Measurements from ENCODE around the gene CTNND2. TPM values are rescaled to one million over a fixed set of nuclear protein-coding genes. Genes with fewer than 3 reads are reported as not detected.

Gene CTNND2
- total RNA-seq, 3 donors from 2014 or later (not counting 1 experiment from before 2014, with no cell fraction given), result not detected

DNA sequence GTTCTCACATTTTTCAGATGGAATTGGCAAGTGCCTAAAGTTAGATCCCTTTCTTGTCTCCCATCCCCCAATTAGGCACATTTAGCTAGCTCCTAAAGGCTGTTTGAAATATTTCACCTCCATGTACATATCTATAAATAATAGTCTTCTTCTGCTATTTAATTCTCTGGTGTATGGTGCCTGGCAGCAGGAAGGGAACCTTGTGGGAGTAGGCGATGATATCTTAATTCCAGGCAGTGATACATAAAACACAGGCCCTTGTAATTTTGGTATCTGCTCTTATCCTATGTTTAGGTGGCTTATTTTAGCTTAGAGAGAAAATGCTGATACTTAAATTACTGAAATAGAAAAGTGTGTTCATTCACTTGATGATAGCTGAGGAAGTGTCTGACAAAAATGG, 880.3 kb downstream of the CTNND2 start:
- no peaks in the 10 kb centered on the region for H3K9me3 Mint-ChIP-seq
- no peak overlapping the region for H3K27ac Mint-ChIP-seq
- H3K27me3 Mint-ChIP-seq (ENCODE audit: low read depth in 2 of 2), result peaks cover 0 to 9% of the 10 kb centered on the region in 2 donors
- TF ChIP-seq, protein P1, sequence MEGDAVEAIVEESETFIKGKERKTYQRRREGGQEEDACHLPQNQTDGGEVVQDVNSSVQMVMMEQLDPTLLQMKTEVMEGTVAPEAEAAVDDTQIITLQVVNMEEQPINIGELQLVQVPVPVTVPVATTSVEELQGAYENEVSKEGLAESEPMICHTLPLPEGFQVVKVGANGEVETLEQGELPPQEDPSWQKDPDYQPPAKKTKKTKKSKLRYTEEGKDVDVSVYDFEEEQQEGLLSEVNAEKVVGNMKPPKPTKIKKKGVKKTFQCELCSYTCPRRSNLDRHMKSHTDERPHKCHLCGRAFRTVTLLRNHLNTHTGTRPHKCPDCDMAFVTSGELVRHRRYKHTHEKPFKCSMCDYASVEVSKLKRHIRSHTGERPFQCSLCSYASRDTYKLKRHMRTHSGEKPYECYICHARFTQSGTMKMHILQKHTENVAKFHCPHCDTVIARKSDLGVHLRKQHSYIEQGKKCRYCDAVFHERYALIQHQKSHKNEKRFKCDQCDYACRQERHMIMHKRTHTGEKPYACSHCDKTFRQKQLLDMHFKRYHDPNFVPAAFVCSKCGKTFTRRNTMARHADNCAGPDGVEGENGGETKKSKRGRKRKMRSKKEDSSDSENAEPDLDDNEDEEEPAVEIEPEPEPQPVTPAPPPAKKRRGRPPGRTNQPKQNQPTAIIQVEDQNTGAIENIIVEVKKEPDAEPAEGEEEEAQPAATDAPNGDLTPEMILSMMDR (IDR thresholded peaks at IDR 0.05), result no peak
- 88% methylated on average over 1 of the region's 1 CpG for whole genome bisulfite sequencing (ENCODE audit: insufficient coverage)
- H3K27me3 ChIP-seq (ENCODE audit: control insufficient read depth, insufficient read depth, low read length), result no peaks in the 10 kb centered on the region
- no peak overlapping the region for H3K4me3 ChIP-seq (ENCODE audit: low read length)
- no peaks in the 10 kb centered on the region for H3K4me1 Mint-ChIP-seq
- no peak overlapping the region for H3K4me3 Mint-ChIP-seq
- intact Hi-C loops (cut with micrococcal nuclease), result no loop called here
- H3K9me3 ChIP-seq (ENCODE audit: control insufficient read depth, insufficient read depth, low read length), result no peaks in the 10 kb centered on the region
- DNase-seq (no peak), ATAC-seq (no peak)
- no peaks in the 10 kb centered on the region for H3K36me3 Mint-ChIP-seq
- no peaks in the 10 kb centered on the region for H3K36me3 ChIP-seq (ENCODE audit: control insufficient read depth, insufficient read depth, low read length)
- no peaks in the 10 kb centered on the region for H3K4me1 ChIP-seq (ENCODE audit: control insufficient read depth, insufficient read depth, low read length)
- H3K27ac ChIP-seq (ENCODE audit: low read length), result no peak overlapping the region

DNA sequence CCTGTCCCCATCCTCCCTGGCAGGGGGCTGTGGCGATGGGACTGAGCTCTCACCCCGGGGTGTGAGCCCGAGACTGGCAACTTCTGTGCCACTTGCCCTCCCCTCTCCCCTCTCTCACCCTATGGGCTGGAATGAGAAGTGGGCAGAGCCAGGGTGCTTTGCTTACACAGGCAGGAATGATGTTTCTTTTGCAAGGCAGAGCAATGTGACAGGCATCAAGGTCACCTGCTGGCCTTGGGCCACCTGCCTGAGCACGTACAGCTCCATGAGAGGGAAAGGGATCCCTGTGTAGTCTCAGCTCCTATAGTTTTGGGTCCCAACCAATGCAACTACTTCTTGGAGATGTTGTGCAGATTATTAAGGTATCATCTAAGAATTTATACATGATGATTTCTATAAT, 890.5 kb downstream of the CTNND2 start:
- ATAC-seq, result no peak
- H3K27me3 ChIP-seq (ENCODE audit: control insufficient read depth, insufficient read depth, low read length), result no peaks in the 10 kb centered on the region
- H3K36me3 ChIP-seq (ENCODE audit: control insufficient read depth, insufficient read depth, low read length), result no peaks in the 10 kb centered on the region
- no peaks in the 10 kb centered on the region for H3K36me3 Mint-ChIP-seq
- no peak overlapping the region for H3K4me3 Mint-ChIP-seq
- TF ChIP-seq, protein P1 (IDR thresholded peaks at IDR 0.05), result no peak
- H3K27me3 Mint-ChIP-seq (ENCODE audit: low read depth in 2 of 2), result peaks cover 6 to 13% of the 10 kb centered on the region in 2 donors
- H3K9me3 Mint-ChIP-seq, result no peaks in the 10 kb centered on the region
- no peaks in the 10 kb centered on the region for H3K9me3 ChIP-seq (ENCODE audit: control insufficient read depth, insufficient read depth, low read length)
- intact Hi-C loops (cut with micrococcal nuclease), result no loop called here
- no peaks in the 10 kb centered on the region for H3K4me1 Mint-ChIP-seq
- no peak for DNase-seq
- H3K4me1 ChIP-seq (ENCODE audit: control insufficient read depth, insufficient read depth, low read length), result no peaks in the 10 kb centered on the region
- no peak overlapping the region for H3K4me3 ChIP-seq (ENCODE audit: low read length)
- no peak overlapping the region for H3K27ac Mint-ChIP-seq
- WGBS (ENCODE audit: insufficient coverage), result 82% methylated on average over 4 of the region's 4 CpGs
- H3K27ac ChIP-seq (ENCODE audit: low read length), result no peak overlapping the region

DNA sequence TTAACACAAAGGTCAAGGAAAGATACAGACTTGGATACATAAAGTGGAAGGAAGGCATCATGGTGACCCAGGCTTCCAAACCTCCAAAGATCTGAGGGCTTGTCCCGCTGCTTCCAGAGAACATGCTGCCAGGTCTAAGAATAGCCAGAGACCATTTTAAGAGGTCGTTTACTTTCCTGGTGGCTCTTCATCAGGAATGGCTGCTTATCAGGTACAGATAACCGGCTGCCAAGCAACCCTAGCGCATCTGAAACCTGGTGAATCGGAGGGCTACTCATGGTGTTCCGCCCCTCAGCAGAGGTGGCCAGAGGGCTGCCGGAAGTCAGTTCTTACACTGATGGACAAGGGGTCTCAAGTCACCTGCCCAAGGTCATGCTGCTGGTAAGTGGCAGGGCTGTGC, 892.0 kb downstream of the CTNND2 start:
- Histone ChIP-seq H3K27me3 (ENCODE audit: control insufficient read depth, insufficient read depth, low read length) (no peaks in the 10 kb centered on the region), H3K27ac (ENCODE audit: low read length) (no peak overlapping the region), H3K36me3 (ENCODE audit: control insufficient read depth, insufficient read depth, low read length) (no peaks in the 10 kb centered on the region), H3K4me3 (ENCODE audit: low read length) (no peak overlapping the region), H3K9me3 (ENCODE audit: control insufficient read depth, insufficient read depth, low read length) (no peaks in the 10 kb centered on the region), H3K4me1 (ENCODE audit: control insufficient read depth, insufficient read depth, low read length) (no peaks in the 10 kb centered on the region)
- no peak overlapping the region for H3K27ac Mint-ChIP-seq
- intact Hi-C loops (cut with micrococcal nuclease), result no loop called here
- ATAC-seq (no peak), DNase-seq (no peak)
- no peak overlapping the region for H3K4me3 Mint-ChIP-seq
- H3K36me3 Mint-ChIP-seq, result no peaks in the 10 kb centered on the region
- TF ChIP-seq, protein P1 (IDR thresholded peaks at IDR 0.05), result no peak
- 84% methylated on average over 7 of the region's 7 CpGs for WGBS (ENCODE audit: insufficient coverage)
- H3K27me3 Mint-ChIP-seq (ENCODE audit: low read depth in 2 of 2), result peaks cover 6 to 13% of the 10 kb centered on the region in 2 donors
- H3K9me3 Mint-ChIP-seq, result no peaks in the 10 kb centered on the region
- H3K4me1 Mint-ChIP-seq, result no peaks in the 10 kb centered on the region

- Mint-ChIP-seq H3K4me3 (no peak overlapping the region), H3K27me3 (ENCODE audit: low read depth in 2 of 2) (peaks cover 10 to 13% of the 10 kb centered on the region in 2 donors), H3K36me3 (no peaks in the 10 kb centered on the region), H3K4me1 (no peaks in the 10 kb centered on the region), H3K27ac (no peak overlapping the region), H3K9me3 (no peaks in the 10 kb centered on the region)
- ATAC-seq (no peak), DNase-seq (no peak)
- no peak overlapping the region for H3K27ac ChIP-seq (ENCODE audit: low read length)
- WGBS (ENCODE audit: insufficient coverage), result 93% methylated on average over 5 of the region's 7 CpGs
- no peaks in the 10 kb centered on the region for H3K4me1 ChIP-seq (ENCODE audit: control insufficient read depth, insufficient read depth, low read length)
- H3K27me3 ChIP-seq (ENCODE audit: control insufficient read depth, insufficient read depth, low read length), result no peaks in the 10 kb centered on the region
- TF ChIP-seq, protein P1 (IDR thresholded peaks at IDR 0.05), result no peak
- H3K9me3 ChIP-seq (ENCODE audit: control insufficient read depth, insufficient read depth, low read length), result no peaks in the 10 kb centered on the region
- H3K4me3 ChIP-seq (ENCODE audit: low read length), result no peak overlapping the region
- intact Hi-C loops (cut with micrococcal nuclease), result no loop called here
- H3K36me3 ChIP-seq (ENCODE audit: control insufficient read depth, insufficient read depth, low read length), result no peaks in the 10 kb centered on the region
Observed at GRCh38 chr5:11010429-11011210, 893.6 kb downstream of the CTNND2 start.
